ENCODE results near the gene IGSF23. TPM values are rescaled to one million over a fixed set of nuclear protein-coding genes. Genes with fewer than 3 reads are reported as not detected.

Gene IGSF23
- total and polyA plus RNA-seq, 5 donors from 2014 or later, result not detected

GRCh38 chr19:44580366-44580895 is 32.9 kb upstream of the IGSF23 start:
- ATAC-seq (ENCODE audit: low read depth in 2 of 2) (no peak), DNase-seq (no peak)
- Histone ChIP-seq H3K36me3 (ENCODE audit: control insufficient read depth, insufficient read depth, low read length) (no peaks in the 10 kb centered on the region), H3K27me3 (ENCODE audit: control insufficient read depth, insufficient read depth, low read length) (no peaks in the 10 kb centered on the region), H3K4me3 (ENCODE audit: low read depth, low read length) (no peak overlapping the region), H3K4me1 (ENCODE audit: control insufficient read depth, insufficient read depth, low read length, poor library complexity, severe bottlenecking) (no peaks in the 10 kb centered on the region), H3K27ac (ENCODE audit: insufficient read depth, low read length, poor library complexity, severe bottlenecking) (no peak overlapping the region), H3K9me3 (ENCODE audit: control insufficient read depth in 2 of 2, low read length in 2 of 2) (peaks cover 0 to 5% of the 10 kb centered on the region in 2 experiments)
- Mint-ChIP-seq H3K27me3 (no peaks in the 10 kb centered on the region), H3K27ac (no peak overlapping the region), H3K4me3 (no peak overlapping the region), H3K36me3 (no peaks in the 10 kb centered on the region), H3K9me3 (peaks cover 0 to 13% (median 0%) of the 10 kb centered on the region in 7 donors), H3K4me1 (no peaks in the 10 kb centered on the region)

- no peaks in the 10 kb centered on the region for H3K4me1 Mint-ChIP-seq
- peaks cover 0 to 13% (median 0%) of the 10 kb centered on the region in 7 donors for H3K9me3 Mint-ChIP-seq
- H3K27ac Mint-ChIP-seq, result no peak overlapping the region
- Histone ChIP-seq H3K9me3 (ENCODE audit: control insufficient read depth in 2 of 2, low read length in 2 of 2) (peaks cover 0 to 5% of the 10 kb centered on the region in 2 experiments), H3K4me3 (ENCODE audit: low read depth, low read length) (no peak overlapping the region), H3K27ac (ENCODE audit: insufficient read depth, low read length, poor library complexity, severe bottlenecking) (no peak overlapping the region), H3K4me1 (ENCODE audit: control insufficient read depth, insufficient read depth, low read length, poor library complexity, severe bottlenecking) (no peaks in the 10 kb centered on the region), H3K27me3 (ENCODE audit: control insufficient read depth, insufficient read depth, low read length) (no peaks in the 10 kb centered on the region), H3K36me3 (ENCODE audit: control insufficient read depth, insufficient read depth, low read length) (no peaks in the 10 kb centered on the region)
- DNase-seq (no peak), ATAC-seq (ENCODE audit: low read depth in 2 of 2) (no peak)
- no peaks in the 10 kb centered on the region for H3K27me3 Mint-ChIP-seq
- no peaks in the 10 kb centered on the region for H3K36me3 Mint-ChIP-seq
- no peak overlapping the region for H3K4me3 Mint-ChIP-seq
These were observed 32.1 kb upstream of the IGSF23 start for GRCh38 chr19:44581288-44581687.

- H3K4me1 Mint-ChIP-seq, result no peaks in the 10 kb centered on the region
- no peaks in the 10 kb centered on the region for H3K27me3 Mint-ChIP-seq
- ATAC-seq (ENCODE audit: low read depth in 2 of 2) (no peak), DNase-seq (no peak)
- Histone ChIP-seq H3K4me3 (ENCODE audit: low read depth, low read length) (no peak overlapping the region), H3K9me3 (ENCODE audit: control insufficient read depth in 2 of 2, low read length in 2 of 2) (peaks cover under 1 to 5% of the 10 kb centered on the region in 2 experiments), H3K36me3 (ENCODE audit: control insufficient read depth, insufficient read depth, low read length) (no peaks in the 10 kb centered on the region), H3K27ac (ENCODE audit: insufficient read depth, low read length, poor library complexity, severe bottlenecking) (no peak overlapping the region), H3K4me1 (ENCODE audit: control insufficient read depth, insufficient read depth, low read length, poor library complexity, severe bottlenecking) (no peaks in the 10 kb centered on the region), H3K27me3 (ENCODE audit: control insufficient read depth, insufficient read depth, low read length) (no peaks in the 10 kb centered on the region)
- H3K9me3 Mint-ChIP-seq, result peaks cover 2 to 11% (median 4%) of the 10 kb centered on the region in 7 donors
- no peaks in the 10 kb centered on the region for H3K36me3 Mint-ChIP-seq
- H3K27ac Mint-ChIP-seq, result no peak overlapping the region
- no peak overlapping the region for H3K4me3 Mint-ChIP-seq
These were observed 30.6 kb upstream of the IGSF23 start for GRCh38 chr19:44582581-44583265.

GRCh38 chr19:44585371-44586133 is 27.8 kb upstream of the IGSF23 start:
- peaks cover 0 to 5% of the 10 kb centered on the region in 2 experiments for H3K9me3 ChIP-seq (ENCODE audit: control insufficient read depth in 2 of 2, low read length in 2 of 2)
- H3K4me3 ChIP-seq (ENCODE audit: low read depth, low read length), result no peak overlapping the region
- H3K36me3 ChIP-seq (ENCODE audit: control insufficient read depth, insufficient read depth, low read length), result no peaks in the 10 kb centered on the region
- no peak overlapping the region for H3K4me3 Mint-ChIP-seq
- no peaks in the 10 kb centered on the region for H3K4me1 Mint-ChIP-seq
- peaks cover 4% of the 10 kb centered on the region for H3K27me3 Mint-ChIP-seq
- no peak overlapping the region for H3K27ac ChIP-seq (ENCODE audit: insufficient read depth, low read length, poor library complexity, severe bottlenecking)
- DNase-seq (no peak), ATAC-seq (ENCODE audit: low read depth in 2 of 2) (no peak)
- H3K27me3 ChIP-seq (ENCODE audit: control insufficient read depth, insufficient read depth, low read length), result no peaks in the 10 kb centered on the region
- H3K27ac Mint-ChIP-seq, result no peak overlapping the region
- H3K4me1 ChIP-seq (ENCODE audit: control insufficient read depth, insufficient read depth, low read length, poor library complexity, severe bottlenecking), result no peaks in the 10 kb centered on the region
- peaks cover 2 to 9% (median 5%) of the 10 kb centered on the region in 7 donors for H3K9me3 Mint-ChIP-seq
- H3K36me3 Mint-ChIP-seq, result no peaks in the 10 kb centered on the region

- DNase-seq, result no peak
- H3K9me3 ChIP-seq (ENCODE audit: control insufficient read depth in 2 of 2, low read length in 2 of 2), result peaks cover 0 to 5% of the 10 kb centered on the region in 2 experiments
These were observed 25.2 kb upstream of the IGSF23 start for GRCh38 chr19:44587963-44588770.

GRCh38 chr19:44588771-44589112 is 24.6 kb upstream of the IGSF23 start:
- no peak for ATAC-seq (ENCODE audit: low read depth in 2 of 2)
- H3K4me1 ChIP-seq (ENCODE audit: control insufficient read depth, insufficient read depth, low read length, poor library complexity, severe bottlenecking), result no peaks in the 10 kb centered on the region

More at GRCh38 chr19:44587963-44588770, 25.2 kb upstream of the IGSF23 start:
- H3K36me3 Mint-ChIP-seq, result no peaks in the 10 kb centered on the region
- H3K27me3 Mint-ChIP-seq, result peaks cover 4% of the 10 kb centered on the region
- Histone ChIP-seq H3K36me3 (ENCODE audit: control insufficient read depth, insufficient read depth, low read length) (no peaks in the 10 kb centered on the region), H3K4me1 (ENCODE audit: control insufficient read depth, insufficient read depth, low read length, poor library complexity, severe bottlenecking) (no peaks in the 10 kb centered on the region), H3K27me3 (ENCODE audit: control insufficient read depth, insufficient read depth, low read length) (no peaks in the 10 kb centered on the region), H3K27ac (ENCODE audit: insufficient read depth, low read length, poor library complexity, severe bottlenecking) (no peak overlapping the region), H3K4me3 (ENCODE audit: low read depth, low read length) (no peak overlapping the region)
- H3K4me3 Mint-ChIP-seq, result no peak overlapping the region
- no peak for ATAC-seq (ENCODE audit: low read depth in 2 of 2)
- H3K27ac Mint-ChIP-seq, result no peak overlapping the region
- no peaks in the 10 kb centered on the region for H3K4me1 Mint-ChIP-seq
- peaks cover 1 to 8% (median 5%) of the 10 kb centered on the region in 7 donors for H3K9me3 Mint-ChIP-seq

GRCh38 chr19:44590245-44591059 is 22.9 kb upstream of the IGSF23 start:
- H3K4me1 ChIP-seq (ENCODE audit: control insufficient read depth, insufficient read depth, low read length, poor library complexity, severe bottlenecking), result no peaks in the 10 kb centered on the region
- H3K4me1 Mint-ChIP-seq, result no peaks in the 10 kb centered on the region
- no peaks in the 10 kb centered on the region for H3K27me3 ChIP-seq (ENCODE audit: control insufficient read depth, insufficient read depth, low read length)
- no peak overlapping the region for H3K27ac ChIP-seq (ENCODE audit: insufficient read depth, low read length, poor library complexity, severe bottlenecking)
- H3K27me3 Mint-ChIP-seq, result peaks cover 4% of the 10 kb centered on the region
- peaks cover 1 to 9% (median 5%) of the 10 kb centered on the region in 7 donors for H3K9me3 Mint-ChIP-seq
- no peaks in the 10 kb centered on the region for H3K36me3 ChIP-seq (ENCODE audit: control insufficient read depth, insufficient read depth, low read length)
- no peak overlapping the region for H3K27ac Mint-ChIP-seq
- H3K36me3 Mint-ChIP-seq, result no peaks in the 10 kb centered on the region
- peaks cover 0 to 5% of the 10 kb centered on the region in 2 experiments for H3K9me3 ChIP-seq (ENCODE audit: control insufficient read depth in 2 of 2, low read length in 2 of 2)
- H3K4me3 ChIP-seq (ENCODE audit: low read depth, low read length), result no peak overlapping the region
- no peak overlapping the region for H3K4me3 Mint-ChIP-seq
- DNase-seq (no peak), ATAC-seq (ENCODE audit: low read depth in 2 of 2) (no peak)

More at GRCh38 chr19:44588771-44589112, 24.6 kb upstream of the IGSF23 start:
- Mint-ChIP-seq H3K27me3 (peaks cover 4% of the 10 kb centered on the region), H3K27ac (peak overlapping the region in 1 of 3 donors; percentile 34), H3K4me3 (no peak overlapping the region), H3K9me3 (peaks cover 1 to 8% (median 5%) of the 10 kb centered on the region in 7 donors), H3K36me3 (no peaks in the 10 kb centered on the region), H3K4me1 (no peaks in the 10 kb centered on the region)
- Histone ChIP-seq H3K4me3 (ENCODE audit: low read depth, low read length) (no peak overlapping the region), H3K27me3 (ENCODE audit: control insufficient read depth, insufficient read depth, low read length) (no peaks in the 10 kb centered on the region), H3K9me3 (ENCODE audit: control insufficient read depth in 2 of 2, low read length in 2 of 2) (peaks cover 0 to 5% of the 10 kb centered on the region in 2 experiments), H3K36me3 (ENCODE audit: control insufficient read depth, insufficient read depth, low read length) (no peaks in the 10 kb centered on the region), H3K27ac (ENCODE audit: insufficient read depth, low read length, poor library complexity, severe bottlenecking) (no peak overlapping the region)
- DNase-seq, result no peak
